K562 (cell line): ENCODE measurements around the gene PEX5. TPM values are rescaled to one million over a fixed set of nuclear protein-coding genes. Genes with fewer than 3 reads are reported as not detected.

ENCODE experiments used
- BCL6 ChIP-seq: fragments of 250-450 bp; sonication (Bioruptor Pico); IDR thresholded peaks from 2 replicates; pipeline ENCODE4 v1.4.0; 2020
- CBX3 ChIP-seq, 2 experiments: IDR thresholded peaks; 1 replicate in 1 of 2; 2 replicates in 1 of 2; pipeline ENCODE4 v1.6.1; 2012; ENCODE audit warnings: inconsistent platforms in 2 of 2, low read length in 2 of 2, borderline replicate concordance in 1 of 2, control low read depth in 1 of 2
- EP300 ChIP-seq: IDR thresholded peaks from 2 replicates; pipeline ENCODE4 v1.6.1; 2012; ENCODE audit warnings: low read length, improper control_type of control experiment
- POLR2AphosphoS5 ChIP-seq: IDR thresholded peaks from 2 replicates; pipeline ENCODE4 v1.6.1; 2011; ENCODE audit warnings: mild to moderate bottlenecking, low read depth, low read length, moderate library complexity; ENCODE audit not compliant: control insufficient read depth, insufficient read depth
- RREB1 ChIP-seq: fragments of 250-450 bp; sonication (Bioruptor Pico); IDR thresholded peaks from 2 replicates; pipeline ENCODE4 v1.4.0; 2020
- ZKSCAN8 ChIP-seq: fragments of 200-800 bp; sonication (Bioruptor generic); IDR thresholded peaks from 2 replicates; pipeline ENCODE4 v1.6.1; 2016; ENCODE audit warnings: missing genetic modification characterization, missing compliant biosample characterization
- ZNF668 ChIP-seq: fragments of 250-450 bp; sonication (Bioruptor Pico); IDR thresholded peaks from 2 replicates; pipeline ENCODE4 v1.8.0; 2022; ENCODE audit warnings: mild to moderate bottlenecking, inconsistent platforms
- polyA plus RNA-seq, 8 experiments: library from polyadenylated mRNA; depleted of rRNA in 4 of 8; stranded (reverse) in 5 of 8; unstranded in 3 of 8; fragments of >200 nt; fragmentation: Nextera tagmentation in 2 of 8; fragmentation: Illumina TruSeq in 1 of 8; extraction: Ambion mirVana in 2 of 8; extraction: Trizol in 1 of 8; gene quantifications; 2 replicates each; pipeline versions ENCODE4 v1.2.1 to v1.2.3, GENCODE V29; 2011 to 2014; ENCODE audit warnings: inconsistent platforms in 1 of 8, missing spikeins in 1 of 8
- total RNA-seq, 7 experiments: library from RNA; depleted of rRNA in 6 of 7; stranded (reverse); fragments of >200 nt in 6 of 7; fragmentation: Illumina TruSeq in 2 of 7; extraction: Trizol in 2 of 7; gene quantifications; 2 replicates each; pipeline versions ENCODE4 v1.2.1 to v1.2.3, GENCODE V29; 2011 to 2021; ENCODE audit warnings: low replicate concordance in 1 of 7

The PEX5 gene
- total and polyA plus RNA-seq, 9 of the 15 experiments (the other 6 are each of a cell fraction or from before 2014, with no cell fraction given): 1.4 to 26.1 (median 14.0) TPM

DNA sequence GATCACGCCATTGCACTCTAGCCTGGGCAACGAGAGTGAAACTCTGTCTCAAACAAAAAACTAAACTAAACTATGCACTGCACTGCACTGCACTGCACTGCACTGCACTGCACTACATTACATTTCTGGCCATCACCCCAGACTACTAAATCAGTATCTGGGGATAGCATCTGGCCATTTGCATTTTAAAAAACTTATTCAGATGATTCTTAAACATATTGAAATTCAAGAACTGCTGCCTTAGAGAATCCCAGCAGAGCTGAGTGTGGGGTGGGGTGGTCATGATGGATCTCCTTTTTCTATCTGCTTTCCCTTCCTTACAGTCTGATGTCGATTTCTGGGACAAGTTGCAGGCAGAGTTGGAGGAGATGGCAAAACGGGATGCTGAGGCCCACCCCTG lies 13.6 kb downstream of the PEX5 start (continued):
- TF ChIP-seq RREB1 (no peak), POLR2AphosphoS5 (no peak), CBX3 (IDR thresholded peaks at IDR 0.05; ENCODE audit: borderline replicate concordance in 1 of 2, low read length in 2 of 2) (no peak), BCL6 (CRISPR knock-in tag) (no peak), ZNF668 (CRISPR knock-in tag) (no peak), ZKSCAN8 (CRISPR knock-in tag) (no peak), EP300 (no peak)
